Stimulated activated CD8-positive, alpha-beta memory T cell treated with anti-CD3 and anti-CD28 coated beads, Interleukin-4, amount 100 ng/mL, for 4 hours (primary cell): Measurements from ENCODE around the gene AP2B1.

Source experiments
- DNase-seq, 2 donors: peaks; one replicate each; pipeline ENCODE4 v3.0.0-alpha.2; 2020; ENCODE audit warnings: low read depth in 2 of 2, low spot score in 1 of 2

Gene AP2B1

GRCh38 chr17:35627417-35627816, 40.3 kb downstream of the AP2B1 start:
- DNase-seq = no peak

DNA sequence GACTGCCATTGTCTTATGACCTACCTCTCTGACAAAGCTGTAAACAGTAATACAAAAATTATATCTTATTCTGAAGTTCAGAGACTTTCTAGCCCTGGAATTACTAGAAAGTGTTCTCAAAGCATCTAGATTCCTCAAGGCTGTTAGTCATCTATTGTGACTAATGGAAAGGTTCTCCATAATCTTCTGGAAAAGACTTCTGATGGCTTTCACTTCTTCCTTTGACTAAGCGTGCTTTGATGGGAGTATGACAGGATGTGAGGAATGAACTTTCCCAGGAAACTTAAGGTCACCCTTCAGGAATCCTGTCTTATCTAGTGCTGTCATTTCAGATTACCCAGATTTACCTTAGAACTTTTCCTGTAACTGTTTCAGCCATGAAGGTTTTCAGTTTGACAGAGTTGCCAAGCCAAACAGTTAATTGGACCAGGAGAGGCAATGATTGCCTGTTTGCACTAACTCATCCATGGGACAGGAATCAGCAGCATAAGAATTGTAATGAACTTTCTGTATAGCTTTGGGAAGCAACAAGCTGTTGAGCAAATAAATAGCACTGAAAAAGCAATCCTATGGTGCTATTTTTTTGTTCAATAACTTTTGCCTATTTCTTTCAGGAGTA, 43.5 kb downstream of the AP2B1 start:
- DNase-seq = no peak

- DNase-seq = no peak
Measured at GRCh38 chr17:35641032-35641431, 53.9 kb downstream of the AP2B1 start.

DNA sequence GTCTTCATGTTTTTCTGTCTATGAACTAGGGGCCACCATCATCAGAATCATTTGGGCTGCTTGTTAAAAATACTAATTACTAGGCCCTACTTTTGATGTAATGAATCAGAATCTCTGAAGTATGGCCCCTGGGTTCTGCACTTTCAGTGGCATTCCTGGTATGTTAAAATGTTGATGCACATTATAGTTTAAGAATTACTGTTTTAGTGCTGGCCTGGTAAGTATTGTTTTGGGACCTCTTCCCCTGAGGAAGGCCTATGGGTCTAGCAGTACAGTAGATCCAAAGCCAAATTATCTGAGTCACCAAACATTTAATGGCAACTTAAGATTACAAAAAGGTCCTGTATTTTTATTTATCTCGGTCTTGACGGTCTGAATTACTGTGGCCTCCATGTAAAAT, 58.8 kb downstream of the AP2B1 start:
- no peak for DNase-seq

DNA sequence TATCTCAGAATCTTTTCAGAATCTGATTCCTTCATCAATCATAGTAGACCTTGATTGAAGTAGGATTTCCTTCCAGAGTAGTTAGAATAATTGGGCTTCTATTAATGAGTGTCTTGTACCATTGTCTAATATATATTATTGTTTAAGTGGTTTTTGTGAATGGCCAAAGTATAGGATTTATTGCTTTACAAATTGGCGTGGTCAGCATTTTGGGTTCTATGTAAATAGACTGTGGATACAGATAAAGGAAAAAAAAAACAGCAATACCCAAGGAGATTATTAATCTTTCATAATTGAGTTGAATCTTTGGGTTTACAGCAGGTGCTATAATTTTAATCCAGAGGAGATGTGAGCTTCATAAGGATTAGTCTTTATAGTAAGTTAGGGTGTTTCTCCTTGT, 64.3 kb downstream of the AP2B1 start:
- DNase-seq = no peak

GRCh38 chr17:35653619-35654361, 66.7 kb downstream of the AP2B1 start:
- no peak for DNase-seq

DNA sequence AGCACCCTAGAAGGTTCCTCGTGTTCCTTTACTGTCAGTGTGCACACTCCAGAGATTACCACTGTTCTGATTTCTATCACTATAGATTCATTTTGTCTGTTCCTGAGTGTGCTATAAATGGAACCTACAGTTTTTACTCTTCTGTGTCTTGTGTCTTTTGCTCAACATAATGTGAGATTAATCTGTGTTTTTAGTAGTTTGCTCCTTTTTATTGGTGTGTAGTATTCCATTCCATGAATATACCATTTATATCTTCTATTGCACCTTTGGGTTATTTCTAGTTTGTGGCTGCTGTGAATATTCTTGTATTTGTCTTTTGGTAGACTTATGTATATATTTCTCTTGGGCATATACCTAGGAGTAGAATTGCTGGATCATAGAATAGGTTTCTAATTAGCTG, 68.2 kb downstream of the AP2B1 start:
- DNase-seq = no peak

- DNase-seq = no peak
Measured at GRCh38 chr17:35660902-35661301, 73.8 kb downstream of the AP2B1 start.

DNA sequence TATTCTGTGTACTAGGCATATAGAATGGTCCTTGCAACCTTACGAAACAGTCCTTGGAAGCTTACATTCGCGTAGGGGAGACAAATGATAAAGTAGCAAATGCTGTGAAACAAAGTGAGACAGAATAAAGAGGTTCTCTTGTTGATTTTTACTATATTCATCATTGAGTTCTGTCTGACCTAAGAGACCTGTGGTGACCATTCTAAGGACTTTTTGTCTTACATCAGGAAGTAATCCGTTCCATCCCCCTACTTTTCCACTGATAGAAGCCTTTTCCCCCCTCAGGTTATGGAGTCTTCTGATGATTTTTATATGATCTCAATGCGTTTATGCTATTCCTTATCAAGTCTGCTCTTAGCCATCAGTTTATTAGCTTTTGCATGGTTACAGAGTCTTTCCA, 77.6 kb downstream of the AP2B1 start:
- no peak for DNase-seq

GRCh38 chr17:35665662-35666061, 78.5 kb downstream of the AP2B1 start:
- DNase-seq = no peak

GRCh38 chr17:35666070-35666469, 78.9 kb downstream of the AP2B1 start:
- no peak for DNase-seq

- no peak for DNase-seq
Measured at GRCh38 chr17:35666967-35667532, 79.9 kb downstream of the AP2B1 start.

DNA sequence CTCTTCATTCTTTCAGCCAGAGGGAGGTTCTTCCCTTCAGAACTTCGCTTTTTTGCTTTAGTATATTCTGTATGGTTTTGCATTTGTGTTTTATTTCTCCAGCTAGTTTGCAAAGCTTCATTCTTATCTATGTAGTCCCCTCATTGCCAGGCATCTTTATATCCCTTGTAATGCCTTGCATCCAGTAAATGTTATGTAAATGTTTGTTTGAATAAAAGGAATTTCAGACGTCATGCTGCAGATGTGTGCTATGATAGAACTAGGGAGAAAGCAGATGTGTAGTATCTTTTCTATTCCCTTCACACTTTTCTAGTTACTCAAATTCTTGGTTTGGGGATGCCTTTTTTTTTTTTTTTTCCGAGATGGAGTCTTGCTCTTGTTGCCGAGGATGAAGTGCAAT, 81.7 kb downstream of the AP2B1 start:
- no peak for DNase-seq

DNA sequence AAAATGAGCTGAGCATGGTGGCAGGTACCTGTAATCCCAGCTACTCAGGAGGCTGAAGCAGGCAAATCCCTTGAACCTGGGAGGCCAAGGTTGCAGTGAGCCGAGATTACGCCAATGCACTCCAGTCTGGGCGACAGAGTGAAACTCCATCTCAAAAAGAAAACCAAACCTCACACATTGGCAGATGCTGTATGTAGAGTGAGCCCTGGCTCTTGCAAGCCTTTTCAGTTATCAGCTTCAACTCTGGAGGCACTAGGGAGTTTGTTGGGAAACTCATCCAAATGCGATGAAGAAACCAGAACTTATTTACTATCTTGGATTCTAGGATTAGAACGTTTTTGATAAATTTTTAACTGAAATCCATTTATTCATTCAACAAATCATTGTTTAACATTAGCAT, 87.4 kb downstream of the AP2B1 start:
- no peak for DNase-seq

DNA sequence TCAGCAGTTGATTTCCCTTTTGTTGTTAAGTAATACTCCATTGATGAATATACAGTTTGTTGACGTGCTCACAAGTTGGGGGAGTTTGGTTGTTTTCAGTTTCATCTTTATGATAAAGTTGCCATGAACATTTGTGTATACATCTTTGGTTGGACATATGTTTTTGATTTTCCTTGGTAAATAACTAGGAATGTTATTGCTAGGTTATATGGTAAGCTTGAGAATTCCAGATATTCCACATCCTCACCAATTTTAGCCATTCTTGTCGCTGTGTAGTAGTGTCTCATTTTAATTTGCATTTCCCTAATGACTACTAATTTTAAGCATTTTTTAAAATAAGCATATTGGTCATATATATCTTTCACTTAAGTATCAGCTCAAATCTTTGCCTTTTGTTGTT, 89.3 kb downstream of the AP2B1 start:
- DNase-seq = no peak

DNA sequence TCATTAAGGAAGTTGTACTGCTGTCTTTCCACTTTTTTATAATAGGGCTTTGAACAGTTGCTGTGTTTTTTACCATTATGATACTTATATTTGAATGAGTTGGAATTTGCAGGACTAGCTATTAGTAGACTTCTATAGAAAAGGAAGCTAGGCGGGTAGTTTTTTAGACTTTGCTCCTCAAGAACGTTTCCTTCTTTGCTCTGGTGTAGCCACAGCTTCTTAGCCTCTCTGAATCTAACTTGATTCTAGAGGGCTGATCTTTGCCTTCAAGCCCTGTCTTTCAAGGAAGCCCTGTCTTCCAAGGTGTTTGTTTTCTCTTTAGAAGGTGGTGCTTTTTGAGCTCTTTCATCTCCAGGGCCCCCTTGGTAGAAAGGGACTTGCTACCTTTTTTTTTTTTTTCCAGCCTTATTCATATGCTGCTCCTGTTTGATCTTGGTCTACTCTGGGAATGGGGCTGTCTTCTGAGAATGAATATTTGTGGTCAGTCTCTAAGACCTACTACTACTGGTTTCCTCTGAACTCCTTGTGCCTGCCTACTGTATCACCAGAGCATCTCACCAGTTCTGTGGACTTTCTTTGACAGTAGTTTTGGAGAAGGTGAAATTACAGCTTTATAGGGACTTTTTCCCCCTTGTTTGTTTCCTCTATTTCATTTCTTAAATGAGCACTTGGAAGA, 92.0 kb downstream of the AP2B1 start:
- DNase-seq = no peak

DNA sequence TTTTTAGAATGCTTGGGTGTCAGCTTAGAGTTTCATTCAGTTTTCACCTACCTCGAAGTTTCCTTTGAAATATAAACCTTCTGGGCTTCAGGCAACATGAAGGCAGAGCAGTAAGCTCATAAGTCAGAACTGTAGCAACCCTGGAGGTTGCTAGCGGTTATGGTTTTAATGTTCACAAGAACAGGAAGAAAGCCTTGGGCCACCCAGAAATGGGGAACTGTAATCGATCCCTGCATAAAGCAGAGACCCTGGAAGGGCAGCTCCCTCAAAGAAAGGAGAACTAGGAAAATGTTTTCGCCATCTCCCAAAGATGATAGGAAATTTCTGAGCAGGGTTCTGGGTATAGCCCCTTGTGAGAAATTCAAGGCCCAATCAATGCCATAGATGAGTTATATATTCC, 96.5 kb downstream of the AP2B1 start:
- DNase-seq = no peak

DNA sequence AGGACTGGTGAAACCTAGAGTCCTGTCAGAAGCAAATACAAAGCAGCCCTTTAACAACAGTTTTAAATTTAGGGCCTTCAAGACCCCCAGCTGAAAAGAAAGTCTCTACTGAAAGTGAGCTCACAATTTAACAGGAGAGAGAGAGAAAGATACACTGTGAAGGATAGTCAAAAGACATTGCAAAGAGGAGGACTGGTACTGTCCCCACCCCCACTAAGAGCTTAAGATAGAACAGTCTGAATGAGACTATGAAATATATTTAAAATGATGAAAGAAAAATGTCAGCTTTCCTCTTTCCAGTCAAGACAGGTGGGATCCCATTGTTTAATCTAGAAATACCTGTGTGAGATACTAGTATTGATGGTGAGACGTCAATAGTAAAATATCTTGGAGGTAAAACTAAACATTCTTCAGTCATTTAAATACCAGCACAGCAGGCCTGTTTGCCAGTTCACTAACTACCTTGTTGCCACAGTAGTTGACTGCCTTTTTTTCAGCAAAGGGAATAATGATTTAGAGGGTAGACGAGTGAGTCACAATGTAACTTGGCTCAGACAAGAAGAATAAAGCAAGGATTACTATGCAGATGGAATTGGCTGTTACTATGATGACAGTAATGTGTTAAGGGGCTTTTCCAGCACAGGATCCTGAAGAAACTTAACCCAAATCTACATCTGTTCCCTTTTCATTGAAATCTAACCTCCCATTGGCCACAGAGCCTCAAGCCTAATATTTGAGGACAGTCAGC, 97.1 kb downstream of the AP2B1 start:
- no peak for DNase-seq

GRCh38 chr17:35692512-35693210, 105.5 kb downstream of the AP2B1 start:
- DNase-seq = no peak

- no peak for DNase-seq
Measured at GRCh38 chr17:35693662-35694061, 106.5 kb downstream of the AP2B1 start.

DNA sequence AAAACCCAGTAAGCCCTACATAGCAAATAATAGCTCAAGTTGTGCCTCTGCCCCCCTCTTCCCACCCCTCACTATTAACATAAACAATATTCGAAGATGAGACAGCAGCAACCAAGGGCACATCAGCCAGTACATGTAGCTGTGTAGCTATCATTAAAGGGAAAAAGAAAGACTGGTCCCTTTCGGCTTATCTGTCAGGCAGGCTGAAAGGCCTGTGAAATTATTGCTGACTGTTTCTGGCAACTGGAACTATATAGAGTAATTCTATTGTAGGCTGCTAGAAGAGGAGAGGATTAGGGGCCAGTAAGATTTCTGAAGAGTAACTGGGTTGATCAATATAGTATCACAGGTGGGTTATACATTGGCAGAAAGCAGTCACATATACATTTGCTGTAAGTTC, 107.8 kb downstream of the AP2B1 start:
- DNase-seq = no peak
